Right atrium auricular region (tissue), 2 donors: ENCODE data around the gene ELFN1. TPM values are rescaled to one million over a fixed set of nuclear protein-coding genes. Genes with fewer than 3 reads are reported as not detected.
"Not testable (repeated sequence)": the region's sequence is repeated elsewhere in the genome, so short reads cannot be mapped to it uniquely, and the experiment has no call there.

Experiments
- DNase-seq: peaks from one replicate; pipeline ENCODE4 v3.0.0-alpha.2; 2019; ENCODE audit warnings: low spot score
- H3K27ac ChIP-seq, 2 donors: fragments of 200-600 bp; sonication (generic); 1 replicate in 1 of 2; 2 replicates in 1 of 2; pipeline ENCODE4 v1.5.1; 2016 to 2019
- H3K27me3 ChIP-seq, 2 donors: fragments of 200-600 bp; sonication (generic); one replicate each; pipeline versions ENCODE4 v1.5.1 to v1.6.0; 2017 to 2019
- H3K36me3 ChIP-seq: fragments of 200-600 bp; sonication (generic); one replicate; pipeline ENCODE4 v1.5.1; 2016
- H3K4me1 ChIP-seq, 2 donors: fragments of 200-600 bp; sonication (generic); one replicate each; pipeline versions ENCODE4 v1.5.1 to v1.6.0; 2017 to 2019
- H3K4me3 ChIP-seq, 2 donors: fragments of 200-600 bp; sonication (generic); 1 replicate in 1 of 2; 2 replicates in 1 of 2; pipeline ENCODE4 v1.5.1; 2017 to 2019; ENCODE audit warnings: mild to moderate bottlenecking in 1 of 2, moderate library complexity in 1 of 2
- H3K9me3 ChIP-seq, 2 donors: fragments of 200-600 bp; sonication (generic); one replicate each; pipeline ENCODE4 v1.5.1; 2019
- CTCF ChIP-seq, 2 donors: fragments of 200-600 bp; sonication (generic); IDR thresholded peaks; one replicate each; pipeline ENCODE4 v1.5.1; 2019; ENCODE audit warnings: antibody characterized with exemption in 2 of 2
- total RNA-seq, 2 donors: library from RNA; depleted of rRNA; stranded (reverse); fragments of >200 nt; gene quantifications; one replicate each; pipeline ENCODE4 v1.1.0, GENCODE V29; 2016

The ELFN1 gene
- total RNA-seq, 2 donors from 2014 or later: 6.5 to 15.3 TPM

- H3K9me3 ChIP-seq: peaks cover 2 to 13% of the 10 kb centered on the region in 2 donors
- TF ChIP-seq CTCF (IDR thresholded peaks at IDR 0.05): no peak
- H3K4me1 ChIP-seq: peaks cover 0 to 9% of the 10 kb centered on the region in 2 donors
- no peaks in the 10 kb centered on the region for H3K36me3 ChIP-seq
- no peak for DNase-seq
- H3K27me3 ChIP-seq: no peaks in the 10 kb centered on the region
- no peak overlapping the region for H3K4me3 ChIP-seq
- H3K27ac ChIP-seq: peak overlapping the region; percentile 35 to 51
These were observed 88.9 kb downstream of the ELFN1 start for GRCh38 chr7:1758859-1759521.

GRCh38 chr7:1761097-1761496 is 91.0 kb downstream of the ELFN1 start:
- no peak for TF ChIP-seq CTCF (IDR thresholded peaks at IDR 0.05)
- no peak overlapping the region for H3K4me3 ChIP-seq
- DNase-seq: no peak

GRCh38 chr7:1761774-1762173 is 91.7 kb downstream of the ELFN1 start:
- no peak overlapping the region for H3K4me3 ChIP-seq
- no peak for TF ChIP-seq CTCF (IDR thresholded peaks at IDR 0.05)
- H3K36me3 ChIP-seq: no peaks in the 10 kb centered on the region
- no peak for DNase-seq
- H3K4me1 ChIP-seq: peaks cover 0 to 9% of the 10 kb centered on the region in 2 donors
- no peak overlapping the region for H3K27ac ChIP-seq
- no peaks in the 10 kb centered on the region for H3K27me3 ChIP-seq
- H3K9me3 ChIP-seq: peaks cover 3 to 19% of the 10 kb centered on the region in 2 donors

More at GRCh38 chr7:1761097-1761496, 91.0 kb downstream of the ELFN1 start:
- H3K36me3 ChIP-seq: no peaks in the 10 kb centered on the region
- no peak overlapping the region for H3K27ac ChIP-seq
- H3K9me3 ChIP-seq: peaks cover 3 to 19% of the 10 kb centered on the region in 2 donors
- H3K4me1 ChIP-seq: peaks cover 0 to 9% of the 10 kb centered on the region in 2 donors
- no peaks in the 10 kb centered on the region for H3K27me3 ChIP-seq

GRCh38 chr7:1762238-1762945 is 92.3 kb downstream of the ELFN1 start:
- Histone ChIP-seq H3K9me3 (peaks cover 3 to 19% of the 10 kb centered on the region in 2 donors), H3K4me1 (peaks cover 0 to 9% of the 10 kb centered on the region in 2 donors), H3K36me3 (no peaks in the 10 kb centered on the region), H3K27ac (no peak overlapping the region), H3K4me3 (no peak overlapping the region), H3K27me3 (no peaks in the 10 kb centered on the region)
- no peak for DNase-seq
- TF ChIP-seq CTCF (IDR thresholded peaks at IDR 0.05): no peak

- peaks cover 0 to 9% of the 10 kb centered on the region in 2 donors for H3K4me1 ChIP-seq
- H3K27me3 ChIP-seq: no peaks in the 10 kb centered on the region
- no peak overlapping the region for H3K27ac ChIP-seq
- no peak for TF ChIP-seq CTCF (IDR thresholded peaks at IDR 0.05)
- H3K9me3 ChIP-seq: peaks cover 3 to 19% of the 10 kb centered on the region in 2 donors
- no peak for DNase-seq
- no peaks in the 10 kb centered on the region for H3K36me3 ChIP-seq
- H3K4me3 ChIP-seq: no peak overlapping the region
These were observed 93.0 kb downstream of the ELFN1 start for GRCh38 chr7:1763033-1763432.

- DNase-seq, H3K4me1 ChIP-seq, H3K36me3 ChIP-seq, H3K4me3 ChIP-seq, H3K27me3 ChIP-seq, H3K27ac ChIP-seq: not testable (repeated sequence)
- peaks cover 3 to 19% of the 10 kb centered on the region in 2 donors for H3K9me3 ChIP-seq
These were observed 93.8 kb downstream of the ELFN1 start for GRCh38 chr7:1763911-1764310.
